ENCODE results near the gene DYRK2.

The DYRK2 gene

GRCh38 chr12:67647181-67647798, 1.3 kb upstream of the DYRK2 start:
- DNase-seq, result peak; percentile 11

GRCh38 chr12:67647799-67648520, 585 bp upstream of the DYRK2 start:
- DNase-seq, result peak; percentile 39

- DNase-seq, result no peak
Observed at GRCh38 chr12:67649261-67649569, 670 bp downstream of the DYRK2 start.

GRCh38 chr12:67649570-67650387, 1.2 kb downstream of the DYRK2 start:
- DNase-seq, result peak; percentile 45

- DNase-seq, result peak; percentile 15
Observed at GRCh38 chr12:67650388-67651131, 2.0 kb downstream of the DYRK2 start.

GRCh38 chr12:67651132-67651695, 2.7 kb downstream of the DYRK2 start:
- DNase-seq, result peak; percentile 42

GRCh38 chr12:67655829-67656228, 7.3 kb downstream of the DYRK2 start:
- DNase-seq, result no peak

- DNase-seq, result no peak
Observed at GRCh38 chr12:67656251-67656650, 7.7 kb downstream of the DYRK2 start.

- no peak for DNase-seq
Observed at GRCh38 chr12:67658486-67658885, 9.9 kb downstream of the DYRK2 start.

GRCh38 chr12:67659292-67659691, 10.7 kb downstream of the DYRK2 start:
- no peak for DNase-seq

- DNase-seq, result no peak
Observed at GRCh38 chr12:67661311-67662021, 12.9 kb downstream of the DYRK2 start.

GRCh38 chr12:67662910-67663538, 14.5 kb downstream of the DYRK2 start:
- no peak for DNase-seq

GRCh38 chr12:67664171-67664570, 15.6 kb downstream of the DYRK2 start:
- no peak for DNase-seq

GRCh38 chr12:67665679-67666078, 17.1 kb downstream of the DYRK2 start:
- DNase-seq, result no peak

GRCh38 chr12:67666605-67667004, 18.1 kb downstream of the DYRK2 start:
- no peak for DNase-seq

GRCh38 chr12:67667276-67668073, 18.9 kb downstream of the DYRK2 start:
- DNase-seq, result no peak

- no peak for DNase-seq
Observed at GRCh38 chr12:67669217-67669933, 20.8 kb downstream of the DYRK2 start.

- DNase-seq, result no peak
Observed at GRCh38 chr12:67669934-67670631, 21.5 kb downstream of the DYRK2 start.

GRCh38 chr12:67671419-67671818, 22.9 kb downstream of the DYRK2 start:
- no peak for DNase-seq

GRCh38 chr12:67671892-67672291, 23.3 kb downstream of the DYRK2 start:
- DNase-seq, result no peak
